ENCODE results near the gene C1orf232.

C1orf232 gene

DNA sequence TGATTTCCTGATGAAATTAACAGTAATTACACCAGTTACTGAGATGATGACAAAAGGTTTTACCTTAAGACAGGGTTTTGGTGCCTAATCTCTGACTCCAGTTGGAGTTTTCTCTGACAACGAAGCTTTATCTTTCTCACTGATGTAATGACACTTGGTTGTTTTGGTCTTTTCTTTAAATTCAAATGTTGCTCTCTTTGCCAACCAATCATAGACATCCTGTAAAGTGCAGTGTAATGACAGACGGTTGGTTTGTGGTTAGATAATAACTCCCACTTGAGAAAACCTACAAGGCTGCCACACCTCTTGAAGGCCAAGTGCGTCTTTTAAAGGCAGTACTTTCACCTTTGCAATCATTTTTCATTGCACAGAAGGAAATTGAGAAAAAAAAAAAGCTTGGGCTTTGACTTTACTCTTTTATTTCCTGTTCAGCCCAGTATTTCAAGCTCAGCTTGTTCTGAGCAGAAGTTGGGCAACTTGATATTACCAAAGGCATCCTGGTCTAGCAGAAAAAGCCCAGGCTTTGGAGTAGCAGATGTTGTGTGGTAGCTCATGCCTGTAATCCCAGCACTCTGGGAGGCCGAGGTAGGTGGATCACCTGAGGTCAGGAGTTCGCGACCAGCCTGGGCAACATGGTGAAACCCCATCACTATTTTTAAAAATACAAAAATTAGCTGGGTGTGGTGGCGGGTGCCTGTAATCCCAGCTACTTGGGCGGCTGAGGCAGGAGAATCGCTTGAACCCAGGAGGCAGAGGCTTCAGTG, 42.3 kb downstream of the C1orf232 start:
- H3K4me3 ChIP-seq (ENCODE audit: low read depth, low read length) = no peak overlapping the region
- CTCF ChIA-PET = interaction anchor here (0.8 to 7.1 kb wide), 3 partner anchors 19 to 108 kb away, joined by 4 to 39 read pairs (median 6); partner anchors contain the start of gene CEP85
- peaks cover 10% of the 10 kb centered on the region; the same call in 1 of the 2 replicates for H3K4me1 ChIP-seq (ENCODE audit: control insufficient read depth, insufficient read depth, low read length)
- POLR2A ChIA-PET = interaction anchor here (0.6 to 1.7 kb wide), 4 partner anchors 15 to 189 kb away, joined by 3 to 5 read pairs (median 4); partner anchors contain the start of genes CEP85 and PDIK1L
- H3K27ac ChIP-seq (ENCODE audit: extremely low read depth, low read depth, low read length) = peak overlapping the region; percentile 21; the same call in 1 of the 2 replicates
- no peaks in the 10 kb centered on the region for H3K9me3 ChIP-seq (ENCODE audit: control insufficient read depth, insufficient read depth, low read depth, low read length)
- peaks cover 0 to 5% of the 10 kb centered on the region in 2 experiments; a peak in 1 of 3 replicates for H3K36me3 ChIP-seq (ENCODE audit: control insufficient read depth in 2 of 2, insufficient read depth in 1 of 2, low read length in 2 of 2)
- TF ChIP-seq ZBTB7A (tag by site-specific recombination; IDR thresholded peaks at IDR 0.05; ENCODE audit: low read depth) = no peak
- TF ChIP-seq ZNF677 (tag by site-specific recombination; IDR thresholded peaks at IDR 0.05) = no peak
- 0 out of 2 replicates have a peak, but pooled peaks have one; percentile 29 for TF ChIP-seq KLF8 (tag by site-specific recombination; IDR thresholded peaks at IDR 0.05)
- TF ChIP-seq, protein P1, sequence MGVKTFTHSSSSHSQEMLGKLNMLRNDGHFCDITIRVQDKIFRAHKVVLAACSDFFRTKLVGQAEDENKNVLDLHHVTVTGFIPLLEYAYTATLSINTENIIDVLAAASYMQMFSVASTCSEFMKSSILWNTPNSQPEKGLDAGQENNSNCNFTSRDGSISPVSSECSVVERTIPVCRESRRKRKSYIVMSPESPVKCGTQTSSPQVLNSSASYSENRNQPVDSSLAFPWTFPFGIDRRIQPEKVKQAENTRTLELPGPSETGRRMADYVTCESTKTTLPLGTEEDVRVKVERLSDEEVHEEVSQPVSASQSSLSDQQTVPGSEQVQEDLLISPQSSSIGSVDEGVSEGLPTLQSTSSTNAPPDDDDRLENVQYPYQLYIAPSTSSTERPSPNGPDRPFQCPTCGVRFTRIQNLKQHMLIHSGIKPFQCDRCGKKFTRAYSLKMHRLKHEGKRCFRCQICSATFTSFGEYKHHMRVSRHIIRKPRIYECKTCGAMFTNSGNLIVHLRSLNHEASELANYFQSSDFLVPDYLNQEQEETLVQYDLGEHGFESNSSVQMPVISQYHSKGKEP (tag by site-specific recombination; IDR thresholded peaks at IDR 0.05) = peak; percentile 58; the same call in 1 of the 2 replicates
- TF ChIP-seq, protein P2, sequence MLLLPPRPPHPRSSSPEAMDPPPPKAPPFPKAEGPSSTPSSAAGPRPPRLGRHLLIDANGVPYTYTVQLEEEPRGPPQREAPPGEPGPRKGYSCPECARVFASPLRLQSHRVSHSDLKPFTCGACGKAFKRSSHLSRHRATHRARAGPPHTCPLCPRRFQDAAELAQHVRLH (tag by site-specific recombination; IDR thresholded peaks at IDR 0.05) = 0 out of 2 replicates have a peak, but pooled peaks have one; percentile 27
- TF ChIP-seq ZNF211 (tag by site-specific recombination; IDR thresholded peaks at IDR 0.05; ENCODE audit: low read depth) = no peak
- TF ChIP-seq ZNF513 (tag by site-specific recombination; IDR thresholded peaks at IDR 0.05) = peak; percentile 27; the same call in 1 of the 2 replicates
- TF ChIP-seq ZNF76 (tag by site-specific recombination; IDR thresholded peaks at IDR 0.05; ENCODE audit: borderline replicate concordance, low read depth) = no peak
- TF ChIP-seq ZEB2 (tag by site-specific recombination; IDR thresholded peaks at IDR 0.05) = 0 out of 2 replicates have a peak, but pooled peaks have one; percentile 32
- TF ChIP-seq ZNF561 (tag by site-specific recombination; IDR thresholded peaks at IDR 0.05; ENCODE audit: borderline replicate concordance) = peak; percentile 34; the same call in 1 of the 2 replicates
- no peak for TF ChIP-seq ZNF37A (tag by site-specific recombination; IDR thresholded peaks at IDR 0.05)
- 0 out of 2 replicates have a peak, but pooled peaks have one; percentile 26 for TF ChIP-seq ZNF366 (tag by site-specific recombination; conservative IDR thresholded peaks at IDR 0.05)
- TF ChIP-seq ZNF514 (tag by site-specific recombination; IDR thresholded peaks at IDR 0.05) = no peak
- TF ChIP-seq ZNF596 (tag by site-specific recombination; IDR thresholded peaks at IDR 0.05) = no peak
- no peak for TF ChIP-seq SCRT1 (tag by site-specific recombination; IDR thresholded peaks at IDR 0.05; ENCODE audit: borderline replicate concordance)
- TF ChIP-seq ZNF394 (tag by site-specific recombination; IDR thresholded peaks at IDR 0.05; ENCODE audit: borderline replicate concordance) = no peak
- TF ChIP-seq BCL11B (tag by site-specific recombination; IDR thresholded peaks at IDR 0.05; ENCODE audit: low read depth) = no peak
- no peak for TF ChIP-seq ZNF302 (tag by site-specific recombination; IDR thresholded peaks at IDR 0.05; ENCODE audit: low read depth)
- TF ChIP-seq ZNF521 (tag by site-specific recombination; IDR thresholded peaks at IDR 0.05) = no peak
- TF ChIP-seq, protein P3, sequence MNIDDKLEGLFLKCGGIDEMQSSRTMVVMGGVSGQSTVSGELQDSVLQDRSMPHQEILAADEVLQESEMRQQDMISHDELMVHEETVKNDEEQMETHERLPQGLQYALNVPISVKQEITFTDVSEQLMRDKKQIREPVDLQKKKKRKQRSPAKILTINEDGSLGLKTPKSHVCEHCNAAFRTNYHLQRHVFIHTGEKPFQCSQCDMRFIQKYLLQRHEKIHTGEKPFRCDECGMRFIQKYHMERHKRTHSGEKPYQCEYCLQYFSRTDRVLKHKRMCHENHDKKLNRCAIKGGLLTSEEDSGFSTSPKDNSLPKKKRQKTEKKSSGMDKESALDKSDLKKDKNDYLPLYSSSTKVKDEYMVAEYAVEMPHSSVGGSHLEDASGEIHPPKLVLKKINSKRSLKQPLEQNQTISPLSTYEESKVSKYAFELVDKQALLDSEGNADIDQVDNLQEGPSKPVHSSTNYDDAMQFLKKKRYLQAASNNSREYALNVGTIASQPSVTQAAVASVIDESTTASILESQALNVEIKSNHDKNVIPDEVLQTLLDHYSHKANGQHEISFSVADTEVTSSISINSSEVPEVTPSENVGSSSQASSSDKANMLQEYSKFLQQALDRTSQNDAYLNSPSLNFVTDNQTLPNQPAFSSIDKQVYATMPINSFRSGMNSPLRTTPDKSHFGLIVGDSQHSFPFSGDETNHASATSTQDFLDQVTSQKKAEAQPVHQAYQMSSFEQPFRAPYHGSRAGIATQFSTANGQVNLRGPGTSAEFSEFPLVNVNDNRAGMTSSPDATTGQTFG (tag by site-specific recombination; IDR thresholded peaks at IDR 0.05; ENCODE audit: borderline replicate concordance) = no peak
- peak; percentile 84 for TF ChIP-seq KLF10 (tag by site-specific recombination; IDR thresholded peaks at IDR 0.05)
- TF ChIP-seq ZNF664 (tag by site-specific recombination; IDR thresholded peaks at IDR 0.05) = no peak
- TF ChIP-seq ELK4 (IDR thresholded peaks at IDR 0.05; ENCODE audit: borderline replicate concordance, low read depth, low read length) = no peak
- TF ChIP-seq FEZF1 (tag by site-specific recombination; IDR thresholded peaks at IDR 0.05) = peak; percentile 100
- TF ChIP-seq SP7 (tag by site-specific recombination; IDR thresholded peaks at IDR 0.05) = peak; percentile 69; the same call in 1 of the 2 replicates
- TF ChIP-seq ZNF658 (tag by site-specific recombination; IDR thresholded peaks at IDR 0.05) = no peak
- 0 out of 2 replicates have a peak, but pooled peaks have one; percentile 15 for TF ChIP-seq ZNF335 (tag by site-specific recombination; conservative IDR thresholded peaks at IDR 0.05)
- no peak for TF ChIP-seq ZNF48 (tag by site-specific recombination; IDR thresholded peaks at IDR 0.05)
- no peak for TF ChIP-seq BCL6B (tag by site-specific recombination; IDR thresholded peaks at IDR 0.05)

Measured in HEK293 (cell line).